Measurements from ENCODE around the gene FAM20A.

GRCh38 chr17:68610554-68610953, 9.4 kb upstream of the FAM20A start:
- TF ChIP-seq GABPA (IDR thresholded peaks at IDR 0.05 in 1 of 2, conservative IDR thresholded peaks at IDR 0.05 in 1 of 2) (no peak), RAD21 (IDR thresholded peaks at IDR 0.05) (no peak), ATF3 (IDR thresholded peaks at IDR 0.05) (no peak), NR2F2 (IDR thresholded peaks at IDR 0.05) (no peak), RXRA (IDR thresholded peaks at IDR 0.05) (no peak), TAF1 (conservative IDR thresholded peaks at IDR 0.05) (no peak), JUND (IDR thresholded peaks at IDR 0.05) (no peak), SP1 (IDR thresholded peaks at IDR 0.05) (no peak)
- TF ChIP-seq, protein P1, sequence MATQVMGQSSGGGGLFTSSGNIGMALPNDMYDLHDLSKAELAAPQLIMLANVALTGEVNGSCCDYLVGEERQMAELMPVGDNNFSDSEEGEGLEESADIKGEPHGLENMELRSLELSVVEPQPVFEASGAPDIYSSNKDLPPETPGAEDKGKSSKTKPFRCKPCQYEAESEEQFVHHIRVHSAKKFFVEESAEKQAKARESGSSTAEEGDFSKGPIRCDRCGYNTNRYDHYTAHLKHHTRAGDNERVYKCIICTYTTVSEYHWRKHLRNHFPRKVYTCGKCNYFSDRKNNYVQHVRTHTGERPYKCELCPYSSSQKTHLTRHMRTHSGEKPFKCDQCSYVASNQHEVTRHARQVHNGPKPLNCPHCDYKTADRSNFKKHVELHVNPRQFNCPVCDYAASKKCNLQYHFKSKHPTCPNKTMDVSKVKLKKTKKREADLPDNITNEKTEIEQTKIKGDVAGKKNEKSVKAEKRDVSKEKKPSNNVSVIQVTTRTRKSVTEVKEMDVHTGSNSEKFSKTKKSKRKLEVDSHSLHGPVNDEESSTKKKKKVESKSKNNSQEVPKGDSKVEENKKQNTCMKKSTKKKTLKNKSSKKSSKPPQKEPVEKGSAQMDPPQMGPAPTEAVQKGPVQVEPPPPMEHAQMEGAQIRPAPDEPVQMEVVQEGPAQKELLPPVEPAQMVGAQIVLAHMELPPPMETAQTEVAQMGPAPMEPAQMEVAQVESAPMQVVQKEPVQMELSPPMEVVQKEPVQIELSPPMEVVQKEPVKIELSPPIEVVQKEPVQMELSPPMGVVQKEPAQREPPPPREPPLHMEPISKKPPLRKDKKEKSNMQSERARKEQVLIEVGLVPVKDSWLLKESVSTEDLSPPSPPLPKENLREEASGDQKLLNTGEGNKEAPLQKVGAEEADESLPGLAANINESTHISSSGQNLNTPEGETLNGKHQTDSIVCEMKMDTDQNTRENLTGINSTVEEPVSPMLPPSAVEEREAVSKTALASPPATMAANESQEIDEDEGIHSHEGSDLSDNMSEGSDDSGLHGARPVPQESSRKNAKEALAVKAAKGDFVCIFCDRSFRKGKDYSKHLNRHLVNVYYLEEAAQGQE (IDR thresholded peaks at IDR 0.05): no peak
- TF ChIP-seq, protein P2, sequence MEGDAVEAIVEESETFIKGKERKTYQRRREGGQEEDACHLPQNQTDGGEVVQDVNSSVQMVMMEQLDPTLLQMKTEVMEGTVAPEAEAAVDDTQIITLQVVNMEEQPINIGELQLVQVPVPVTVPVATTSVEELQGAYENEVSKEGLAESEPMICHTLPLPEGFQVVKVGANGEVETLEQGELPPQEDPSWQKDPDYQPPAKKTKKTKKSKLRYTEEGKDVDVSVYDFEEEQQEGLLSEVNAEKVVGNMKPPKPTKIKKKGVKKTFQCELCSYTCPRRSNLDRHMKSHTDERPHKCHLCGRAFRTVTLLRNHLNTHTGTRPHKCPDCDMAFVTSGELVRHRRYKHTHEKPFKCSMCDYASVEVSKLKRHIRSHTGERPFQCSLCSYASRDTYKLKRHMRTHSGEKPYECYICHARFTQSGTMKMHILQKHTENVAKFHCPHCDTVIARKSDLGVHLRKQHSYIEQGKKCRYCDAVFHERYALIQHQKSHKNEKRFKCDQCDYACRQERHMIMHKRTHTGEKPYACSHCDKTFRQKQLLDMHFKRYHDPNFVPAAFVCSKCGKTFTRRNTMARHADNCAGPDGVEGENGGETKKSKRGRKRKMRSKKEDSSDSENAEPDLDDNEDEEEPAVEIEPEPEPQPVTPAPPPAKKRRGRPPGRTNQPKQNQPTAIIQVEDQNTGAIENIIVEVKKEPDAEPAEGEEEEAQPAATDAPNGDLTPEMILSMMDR (IDR thresholded peaks at IDR 0.05; ENCODE audit: low read depth, low read length, missing input control): no peak
- TF ChIP-seq, protein P3, sequence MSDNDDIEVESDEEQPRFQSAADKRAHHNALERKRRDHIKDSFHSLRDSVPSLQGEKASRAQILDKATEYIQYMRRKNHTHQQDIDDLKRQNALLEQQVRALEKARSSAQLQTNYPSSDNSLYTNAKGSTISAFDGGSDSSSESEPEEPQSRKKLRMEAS (IDR thresholded peaks at IDR 0.05): no peak
- TF ChIP-seq, protein P4, sequence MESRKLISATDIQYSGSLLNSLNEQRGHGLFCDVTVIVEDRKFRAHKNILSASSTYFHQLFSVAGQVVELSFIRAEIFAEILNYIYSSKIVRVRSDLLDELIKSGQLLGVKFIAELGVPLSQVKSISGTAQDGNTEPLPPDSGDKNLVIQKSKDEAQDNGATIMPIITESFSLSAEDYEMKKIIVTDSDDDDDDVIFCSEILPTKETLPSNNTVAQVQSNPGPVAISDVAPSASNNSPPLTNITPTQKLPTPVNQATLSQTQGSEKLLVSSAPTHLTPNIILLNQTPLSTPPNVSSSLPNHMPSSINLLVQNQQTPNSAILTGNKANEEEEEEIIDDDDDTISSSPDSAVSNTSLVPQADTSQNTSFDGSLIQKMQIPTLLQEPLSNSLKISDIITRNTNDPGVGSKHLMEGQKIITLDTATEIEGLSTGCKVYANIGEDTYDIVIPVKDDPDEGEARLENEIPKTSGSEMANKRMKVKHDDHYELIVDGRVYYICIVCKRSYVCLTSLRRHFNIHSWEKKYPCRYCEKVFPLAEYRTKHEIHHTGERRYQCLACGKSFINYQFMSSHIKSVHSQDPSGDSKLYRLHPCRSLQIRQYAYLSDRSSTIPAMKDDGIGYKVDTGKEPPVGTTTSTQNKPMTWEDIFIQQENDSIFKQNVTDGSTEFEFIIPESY (IDR thresholded peaks at IDR 0.05): no peak
